K562 (cell line): ENCODE data around the gene RBBP5. TPM values are rescaled to one million over a fixed set of nuclear protein-coding genes. Genes with fewer than 3 reads are reported as not detected.
A peak's percentile ranks its signal among the peaks of the same experiment; 100 is the strongest.

Experiments used
- ATAC-seq: fragments of 200-7000 bp; cut with Tn5 transposase; 3 replicates; pipeline ENCODE4 v1.9.1; 2020; ENCODE audit warnings: moderate library complexity
- BruUV-seq: library from RNA; stranded (reverse); fragments of 400-500 nt; replicated peaks from 2 replicates; lab custom pipeline; 2021; lab: Mats Ljungman, UMichigan
- CTCF ChIA-PET: fragments of 300-600 bp; formaldehyde crosslinking; extraction: SDS; loops from one replicate; lab custom pipeline; 2021; ENCODE audit warnings: low intra/inter-chr PET ratio; lab: Yijun Ruan, JAX
- POLR2A ChIA-PET: fragments of 300-600, 350-650 bp; sonication (Branson Sonifier 250); formaldehyde crosslinking; extraction: SDS; loops from one replicate; lab custom pipeline; 2021; ENCODE audit warnings: antibody characterized with exemption, inconsistent platforms; lab: Yijun Ruan, JAX
- DNase-seq, 4 experiments: peaks; one replicate each; pipeline versions ENCODE4 v3.0.0 to v3.0.0-alpha.2; 2011 to 2018; ENCODE audit warnings: low spot score in 3 of 4, mixed read lengths in 3 of 4; ENCODE audit errors: extremely low read depth in 1 of 4
- FAIRE-seq: peaks from 2 replicates; lab custom pipeline; 2011; peaks lifted over from hg19 to GRCh38; lab: Jason Lieb, UNC
- H2AFZ ChIP-seq: 2 replicates; pipeline ENCODE4 v1.6.0; 2011; ENCODE audit warnings: low read depth, low read length, control low read depth, inconsistent platforms
- H3K27ac ChIP-seq: fragments of 200-600 bp; 3 replicates; pipeline ENCODE4 v1.8.0; 2011; ENCODE audit warnings: low read depth, mild to moderate bottlenecking, control low read depth, inconsistent platforms, low read length, moderate library complexity, mixed read lengths; ENCODE audit errors: extremely low read depth
- H3K27me3 ChIP-seq, 2 experiments: fragments of 300-600 bp in 1 of 2; 2 replicates in 1 of 2; 3 replicates in 1 of 2; pipeline versions ENCODE4 v1.6.0 to v1.8.0; 2011; ENCODE audit warnings: inconsistent platforms in 2 of 2, low read length in 2 of 2, mild to moderate bottlenecking in 1 of 2, mixed read lengths in 1 of 2, moderate library complexity in 1 of 2; ENCODE audit not compliant: control insufficient read depth in 2 of 2, insufficient read depth in 2 of 2
- H3K36me3 ChIP-seq: fragments of 300-600 bp; 3 replicates; pipeline ENCODE4 v1.8.0; 2011; ENCODE audit warnings: mild to moderate bottlenecking, low read length, inconsistent platforms; ENCODE audit not compliant: control insufficient read depth, insufficient read depth
- H3K4me1 ChIP-seq, 2 experiments: fragments of 200-600 bp in 1 of 2; replicated peaks in 1 of 2; 2 replicates in 1 of 2; 3 replicates in 1 of 2; pipeline versions ENCODE4 v1.5.1 to v1.8.0; 2011; ENCODE audit warnings: inconsistent platforms in 2 of 2, low read length in 2 of 2, mild to moderate bottlenecking in 1 of 2, mixed read lengths in 1 of 2, moderate library complexity in 1 of 2; ENCODE audit not compliant: control insufficient read depth in 2 of 2, insufficient read depth in 2 of 2
- H3K4me2 ChIP-seq: 2 replicates; pipeline ENCODE4 v1.6.1; 2011; ENCODE audit warnings: low read length, control low read depth, inconsistent platforms, mixed read lengths; ENCODE audit not compliant: insufficient read depth
- H3K4me3 ChIP-seq: fragments of 200-600 bp; sonication (generic), shearing (Covaris generic); 2 replicates; pipeline ENCODE4 v1.5.1; 2016; ENCODE audit warnings: control low read depth, inconsistent platforms
- H3K79me2 ChIP-seq: fragments of 200-600 bp; 3 replicates; pipeline ENCODE4 v1.8.0; 2011; ENCODE audit warnings: low read length, inconsistent platforms; ENCODE audit not compliant: control insufficient read depth, insufficient read depth
- H3K9ac ChIP-seq, 2 experiments: 2 replicates each; pipeline versions ENCODE4 v1.6.0 to v1.6.1; 2011; ENCODE audit warnings: low read depth in 2 of 2, low read length in 2 of 2, control low read depth in 1 of 2, inconsistent platforms in 1 of 2, mild to moderate bottlenecking in 1 of 2, mixed read lengths in 1 of 2; ENCODE audit not compliant: insufficient read depth in 1 of 2
- H3K9me1 ChIP-seq: one replicate; pipeline ENCODE4 v1.6.0; 2011; ENCODE audit warnings: inconsistent platforms, mild to moderate bottlenecking, low read length, moderate library complexity; ENCODE audit not compliant: control insufficient read depth, insufficient read depth
- H3K9me3 ChIP-seq: replicated peaks from 2 replicates; pipeline ENCODE4 v1.5.1; 2011; ENCODE audit warnings: low read depth, low read length, inconsistent platforms; ENCODE audit not compliant: control insufficient read depth, insufficient read depth
- H4K20me1 ChIP-seq: replicated peaks from 2 replicates; pipeline ENCODE4 v1.6.1; 2011; ENCODE audit warnings: low read length, inconsistent platforms, mixed read lengths; ENCODE audit not compliant: control insufficient read depth, insufficient read depth
- ETV1 ChIP-seq: fragments of 450-650 bp; conservative IDR thresholded peaks from 2 replicates; pipeline ENCODE4 v1.6.1; 2016; ENCODE audit warnings: missing genetic modification characterization, control low read depth, low read depth, missing compliant biosample characterization
- HNRNPLL ChIP-seq: fragments of 200-400 bp; formaldehyde crosslinking; IDR thresholded peaks from 2 replicates; pipeline ENCODE4 v1.6.1; 2017; ENCODE audit warnings: low read length, low read depth, mild to moderate bottlenecking; ENCODE audit not compliant: poor library complexity, severe bottlenecking
- MAFF ChIP-seq: IDR thresholded peaks from 2 replicates; pipeline ENCODE4 v1.6.1; 2012; ENCODE audit warnings: low read length, improper control_type of control experiment
- RAD21 ChIP-seq, 2 experiments: fragments of 250-450 bp in 1 of 2; fragments of 450-650 bp in 1 of 2; sonication (Bioruptor Pico) in 1 of 2; formaldehyde crosslinking in 1 of 2; IDR thresholded peaks in 1 of 2; conservative IDR thresholded peaks in 1 of 2; 2 replicates each; pipeline versions ENCODE4 v1.4.0 to v1.8.0; 2020 to 2022; ENCODE audit warnings: mild to moderate bottlenecking in 2 of 2, moderate library complexity in 1 of 2
- RCOR1 ChIP-seq, 2 experiments: IDR thresholded peaks; 2 replicates each; pipeline ENCODE4 v1.6.1; 2012; ENCODE audit warnings: low read depth in 2 of 2, low read length in 2 of 2, borderline replicate concordance in 1 of 2, improper control_type of control experiment in 1 of 2
- ZNF584 ChIP-seq: fragments of 200-800 bp; sonication (Bioruptor generic); IDR thresholded peaks from 2 replicates; pipeline ENCODE4 v1.6.1; 2016; ENCODE audit warnings: low read depth, mild to moderate bottlenecking, missing genetic modification characterization, missing compliant biosample characterization
- WGBS: fragments of 100-300 bp; shearing (Covaris generic); methylation state at CpG from one replicate; pipeline ENCODE4 v1.1.6; 2016; ENCODE audit warnings: low coverage, mixed read lengths; ENCODE audit not compliant: insufficient coverage; ENCODE audit errors: missing lambda C conversion rate; 5-methylcytosine and 5-hydroxymethylcytosine counted together
- in situ Hi-C: fragments of 300-500 bp; cut with MboI; formaldehyde crosslinking; loops from 4 replicates; pipeline ENCODE4 v1.15.0; 2018; ENCODE audit warnings: inconsistent platforms, mixed read lengths
- intact Hi-C: fragments of 100-400 bp; cut with micrococcal nuclease; formaldehyde crosslinking; loops from 2 replicates; pipeline ENCODE4 v1.14.2; 2022
- polyA plus RNA-seq, 8 experiments: library from polyadenylated mRNA; depleted of rRNA in 4 of 8; stranded (reverse) in 5 of 8; unstranded in 3 of 8; fragments of >200 nt; fragmentation: Nextera tagmentation in 2 of 8; fragmentation: Illumina TruSeq in 1 of 8; extraction: Ambion mirVana in 2 of 8; extraction: Trizol in 1 of 8; gene quantifications; 2 replicates each; pipeline versions ENCODE4 v1.2.1 to v1.2.3, GENCODE V29; 2011 to 2014; ENCODE audit warnings: inconsistent platforms in 1 of 8, missing spikeins in 1 of 8
- total RNA-seq, 7 experiments: library from RNA; depleted of rRNA in 6 of 7; stranded (reverse); fragments of >200 nt in 6 of 7; fragmentation: Illumina TruSeq in 2 of 7; extraction: Trizol in 2 of 7; gene quantifications; 2 replicates each; pipeline versions ENCODE4 v1.2.1 to v1.2.3, GENCODE V29; 2011 to 2021; ENCODE audit warnings: low replicate concordance in 1 of 7
- TF ChIP-seq, protein P1 (sequence below): sonication (generic); formaldehyde crosslinking; IDR thresholded peaks from 2 replicates; pipeline ENCODE4 v1.8.0; 2023; ENCODE audit warnings: missing genetic modification reagents, mild to moderate bottlenecking, borderline replicate concordance
- TF ChIP-seq, protein P2 (sequence below): fragments of 450-650 bp; IDR thresholded peaks from 2 replicates; pipeline ENCODE4 v1.7.0; 2016; ENCODE audit warnings: borderline replicate concordance

The RBBP5 gene
- total and polyA plus RNA-seq, 9 of the 15 experiments (the other 6 are each of a cell fraction or from before 2014, with no cell fraction given) = 17.2 to 37.4 (median 28.4) TPM

DNA sequence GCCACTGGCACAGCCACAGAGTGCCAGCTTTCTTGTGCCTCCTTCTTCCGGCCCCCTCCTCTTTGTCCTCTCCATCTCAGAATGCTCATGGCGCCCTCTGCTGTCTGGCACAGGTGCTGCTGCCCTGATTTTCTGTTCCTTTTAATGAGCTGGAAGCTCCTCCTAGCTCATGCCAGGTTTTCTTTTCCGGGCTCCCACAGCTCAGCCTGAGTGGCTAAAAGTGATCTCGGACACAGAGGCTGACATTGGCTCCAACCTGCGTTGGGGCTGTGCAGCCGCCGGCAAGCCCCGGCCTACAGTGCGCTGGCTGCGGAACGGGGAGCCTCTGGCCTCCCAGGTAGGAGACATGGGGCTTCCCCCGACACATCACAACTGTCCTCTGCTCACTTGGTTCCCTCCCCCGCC, 60.1 kb downstream of the RBBP5 start:
- no peaks in the 10 kb centered on the region for H3K9me3 ChIP-seq
- H3K4me3 ChIP-seq = no peak overlapping the region
- H3K4me1 ChIP-seq = peaks cover 0 to 23% of the 10 kb centered on the region in 2 experiments; a peak in 3 of 5 replicates
- no peak overlapping the region for H3K9ac ChIP-seq
- FAIRE-seq (peak; percentile 96), ATAC-seq (peak; percentile 85), DNase-seq (peak; percentile 80 to 85 (median 82))
- ChIA-PET POLR2A (interaction anchor here (0.6 to 2.0 kb wide), 14 partner anchors 10 to 496 kb away, joined by 3 to 11 read pairs (median 3); no protein-coding TSS in a partner anchor), CTCF (interaction anchor here (0.6 to 2.6 kb wide), 8 partner anchors 72 to 295 kb away, joined by 3 to 16 read pairs (median 4); partner anchors contain the start of gene KLHDC8A)
- no peak overlapping the region for H2AFZ ChIP-seq
- H4K20me1 ChIP-seq = peaks cover 17% of the 10 kb centered on the region
- no peaks in the 10 kb centered on the region for H3K36me3 ChIP-seq
- no peaks in the 10 kb centered on the region for H3K79me2 ChIP-seq
- peaks cover 39 to 75% of the 10 kb centered on the region in 2 experiments for H3K27me3 ChIP-seq
- H3K4me2 ChIP-seq = no peak overlapping the region
- in situ Hi-C loops = loop anchor here (5.0 kb wide), 1 partner anchor 84 kb away; no protein-coding TSS in a partner anchor
- H3K9me1 ChIP-seq = no peaks in the 10 kb centered on the region
- intact Hi-C loops = loop anchor here (1.0 to 10.0 kb wide), 4 partner anchors 72 to 257 kb away; no protein-coding TSS in a partner anchor
- no peak overlapping the region for H3K27ac ChIP-seq
- WGBS = 21% methylated on average over 13 of the region's 13 CpGs
- BruUV-seq = no TSS peak
- TF ChIP-seq HNRNPLL (no peak), RAD21 (CRISPR knock-in tag; conservative IDR thresholded peaks at IDR 0.05 in 1 of 2, IDR thresholded peaks at IDR 0.05 in 1 of 2) (peak; percentile 82 to 95), ZNF584 (no peak), ETV1 (tag) (peak; percentile 80), RCOR1 (IDR thresholded peaks at IDR 0.05; ENCODE audit: borderline replicate concordance in 1 of 2, low read depth in 2 of 2, low read length in 2 of 2) (peak in 1 of 2 experiments; percentile 58; a peak in 1 of 4 replicates), MAFF (no peak)
- TF ChIP-seq, protein P1, sequence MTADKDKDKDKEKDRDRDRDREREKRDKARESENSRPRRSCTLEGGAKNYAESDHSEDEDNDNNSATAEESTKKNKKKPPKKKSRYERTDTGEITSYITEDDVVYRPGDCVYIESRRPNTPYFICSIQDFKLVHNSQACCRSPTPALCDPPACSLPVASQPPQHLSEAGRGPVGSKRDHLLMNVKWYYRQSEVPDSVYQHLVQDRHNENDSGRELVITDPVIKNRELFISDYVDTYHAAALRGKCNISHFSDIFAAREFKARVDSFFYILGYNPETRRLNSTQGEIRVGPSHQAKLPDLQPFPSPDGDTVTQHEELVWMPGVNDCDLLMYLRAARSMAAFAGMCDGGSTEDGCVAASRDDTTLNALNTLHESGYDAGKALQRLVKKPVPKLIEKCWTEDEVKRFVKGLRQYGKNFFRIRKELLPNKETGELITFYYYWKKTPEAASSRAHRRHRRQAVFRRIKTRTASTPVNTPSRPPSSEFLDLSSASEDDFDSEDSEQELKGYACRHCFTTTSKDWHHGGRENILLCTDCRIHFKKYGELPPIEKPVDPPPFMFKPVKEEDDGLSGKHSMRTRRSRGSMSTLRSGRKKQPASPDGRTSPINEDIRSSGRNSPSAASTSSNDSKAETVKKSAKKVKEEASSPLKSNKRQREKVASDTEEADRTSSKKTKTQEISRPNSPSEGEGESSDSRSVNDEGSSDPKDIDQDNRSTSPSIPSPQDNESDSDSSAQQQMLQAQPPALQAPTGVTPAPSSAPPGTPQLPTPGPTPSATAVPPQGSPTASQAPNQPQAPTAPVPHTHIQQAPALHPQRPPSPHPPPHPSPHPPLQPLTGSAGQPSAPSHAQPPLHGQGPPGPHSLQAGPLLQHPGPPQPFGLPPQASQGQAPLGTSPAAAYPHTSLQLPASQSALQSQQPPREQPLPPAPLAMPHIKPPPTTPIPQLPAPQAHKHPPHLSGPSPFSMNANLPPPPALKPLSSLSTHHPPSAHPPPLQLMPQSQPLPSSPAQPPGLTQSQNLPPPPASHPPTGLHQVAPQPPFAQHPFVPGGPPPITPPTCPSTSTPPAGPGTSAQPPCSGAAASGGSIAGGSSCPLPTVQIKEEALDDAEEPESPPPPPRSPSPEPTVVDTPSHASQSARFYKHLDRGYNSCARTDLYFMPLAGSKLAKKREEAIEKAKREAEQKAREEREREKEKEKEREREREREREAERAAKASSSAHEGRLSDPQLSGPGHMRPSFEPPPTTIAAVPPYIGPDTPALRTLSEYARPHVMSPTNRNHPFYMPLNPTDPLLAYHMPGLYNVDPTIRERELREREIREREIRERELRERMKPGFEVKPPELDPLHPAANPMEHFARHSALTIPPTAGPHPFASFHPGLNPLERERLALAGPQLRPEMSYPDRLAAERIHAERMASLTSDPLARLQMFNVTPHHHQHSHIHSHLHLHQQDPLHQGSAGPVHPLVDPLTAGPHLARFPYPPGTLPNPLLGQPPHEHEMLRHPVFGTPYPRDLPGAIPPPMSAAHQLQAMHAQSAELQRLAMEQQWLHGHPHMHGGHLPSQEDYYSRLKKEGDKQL (CRISPR knock-in tag) = no peak
- TF ChIP-seq, protein P2, sequence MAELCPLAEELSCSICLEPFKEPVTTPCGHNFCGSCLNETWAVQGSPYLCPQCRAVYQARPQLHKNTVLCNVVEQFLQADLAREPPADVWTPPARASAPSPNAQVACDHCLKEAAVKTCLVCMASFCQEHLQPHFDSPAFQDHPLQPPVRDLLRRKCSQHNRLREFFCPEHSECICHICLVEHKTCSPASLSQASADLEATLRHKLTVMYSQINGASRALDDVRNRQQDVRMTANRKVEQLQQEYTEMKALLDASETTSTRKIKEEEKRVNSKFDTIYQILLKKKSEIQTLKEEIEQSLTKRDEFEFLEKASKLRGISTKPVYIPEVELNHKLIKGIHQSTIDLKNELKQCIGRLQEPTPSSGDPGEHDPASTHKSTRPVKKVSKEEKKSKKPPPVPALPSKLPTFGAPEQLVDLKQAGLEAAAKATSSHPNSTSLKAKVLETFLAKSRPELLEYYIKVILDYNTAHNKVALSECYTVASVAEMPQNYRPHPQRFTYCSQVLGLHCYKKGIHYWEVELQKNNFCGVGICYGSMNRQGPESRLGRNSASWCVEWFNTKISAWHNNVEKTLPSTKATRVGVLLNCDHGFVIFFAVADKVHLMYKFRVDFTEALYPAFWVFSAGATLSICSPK = no peak
